T-helper 2 cell treated with Interferon-gamma antibody and Interleukin-4, amounts not matched to agents 5 μg/mL and 100 μg/mL, for 36 hours (primary cell): ENCODE measurements around the gene KDM4B.

Experiments
- DNase-seq: peaks from one replicate; pipeline ENCODE4 v3.0.0; 2021; ENCODE audit warnings: low spot score
- H3K27ac Mint-ChIP-seq: one replicate; pipeline ENCODE4 v1.8.0; 2021; ENCODE audit warnings: mild to moderate bottlenecking, mixed read lengths
- H3K27me3 Mint-ChIP-seq: one replicate; pipeline ENCODE4 v1.8.0; 2021; ENCODE audit warnings: low read depth, mixed read lengths
- H3K36me3 Mint-ChIP-seq: one replicate; pipeline ENCODE4 v1.8.0; 2021; ENCODE audit warnings: low read depth, mixed read lengths
- H3K4me1 Mint-ChIP-seq: one replicate; pipeline ENCODE4 v1.8.0; 2021; ENCODE audit warnings: low read depth, mixed read lengths
- H3K4me3 Mint-ChIP-seq: one replicate; pipeline ENCODE4 v1.8.0; 2022; ENCODE audit warnings: mild to moderate bottlenecking, moderate library complexity, mixed read lengths
- H3K9me3 Mint-ChIP-seq: one replicate; pipeline ENCODE4 v1.8.0; 2021; ENCODE audit warnings: mixed read lengths

Gene KDM4B

DNA sequence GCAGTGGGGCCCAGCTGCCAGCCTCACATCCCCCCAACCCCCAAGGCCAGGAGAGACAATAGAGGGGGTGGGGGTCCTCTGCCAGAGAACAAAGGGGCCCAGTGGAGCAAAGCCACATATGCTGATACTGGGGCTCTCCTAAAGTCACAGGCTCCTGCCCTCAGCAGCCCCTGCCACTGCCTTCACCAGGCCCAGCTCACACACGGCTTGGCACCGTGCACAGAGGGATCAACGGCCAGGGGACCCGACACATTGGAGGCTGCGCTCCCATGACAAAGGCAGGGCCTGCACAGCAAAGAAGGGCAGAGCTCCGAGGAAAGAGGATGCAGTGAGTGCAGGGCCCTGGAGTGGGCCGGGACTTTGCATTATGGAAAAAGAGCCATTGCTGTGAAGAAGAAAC lies 146.4 kb downstream of the KDM4B start:
- Mint-ChIP-seq H3K9me3 (no peaks in the 10 kb centered on the region), H3K4me1 (no peaks in the 10 kb centered on the region), H3K36me3 (peaks cover 21% of the 10 kb centered on the region), H3K27ac (no peak overlapping the region), H3K4me3 (no peak overlapping the region), H3K27me3 (no peaks in the 10 kb centered on the region)
- DNase-seq, result no peak

DNA sequence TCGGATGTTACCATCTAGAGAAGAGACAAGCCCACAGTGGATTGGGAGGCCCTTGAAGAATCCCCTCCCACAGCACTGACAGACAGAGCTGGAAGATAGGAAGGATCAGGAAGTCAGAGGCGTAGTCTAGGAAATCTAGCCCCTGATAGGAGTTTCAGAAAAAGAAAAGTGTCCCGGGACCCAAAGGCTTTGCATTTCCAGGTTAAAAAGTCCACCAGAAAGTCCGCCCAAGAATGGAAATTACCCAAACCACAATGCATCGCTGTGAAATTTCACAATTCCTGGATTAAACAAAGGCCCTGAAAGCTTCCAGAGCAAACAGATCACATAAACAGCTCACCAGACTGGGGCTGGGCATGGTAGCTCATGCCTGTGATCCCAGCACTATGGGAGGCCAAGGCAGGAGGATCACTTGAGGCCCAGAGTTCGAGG lies 146.9 kb downstream of the KDM4B start:
- Mint-ChIP-seq H3K27ac (no peak overlapping the region), H3K36me3 (peaks cover 21% of the 10 kb centered on the region)

DNA sequence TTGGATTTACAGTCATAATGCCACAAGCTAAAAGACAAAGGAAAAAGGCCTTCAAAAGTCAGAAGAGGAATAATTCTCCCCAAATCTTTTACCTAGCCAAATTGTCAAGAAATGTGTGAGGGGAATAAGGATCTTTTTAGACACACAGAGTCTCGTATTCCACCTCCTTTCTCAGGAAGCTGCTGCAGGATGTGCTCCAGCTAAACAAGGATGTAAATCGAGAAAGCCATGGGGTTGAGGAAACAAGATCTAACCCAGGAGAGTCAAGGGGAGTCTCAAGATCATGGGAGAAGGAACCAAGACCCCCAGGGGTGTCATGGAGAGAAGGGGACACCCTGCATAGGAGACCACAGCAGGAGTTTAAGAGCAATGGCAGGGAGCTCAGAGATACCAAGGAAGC lies 147.4 kb downstream of the KDM4B start:
- no peaks in the 10 kb centered on the region for H3K4me1 Mint-ChIP-seq
- H3K27me3 Mint-ChIP-seq, result no peaks in the 10 kb centered on the region
- no peak overlapping the region for H3K27ac Mint-ChIP-seq
- DNase-seq, result no peak
- no peak overlapping the region for H3K4me3 Mint-ChIP-seq
- H3K36me3 Mint-ChIP-seq, result peaks cover 21% of the 10 kb centered on the region
- H3K9me3 Mint-ChIP-seq, result no peaks in the 10 kb centered on the region

More for the DNA sequence above, 146.9 kb downstream of the KDM4B start:
- H3K4me1 Mint-ChIP-seq, result no peaks in the 10 kb centered on the region
- H3K4me3 Mint-ChIP-seq, result no peak overlapping the region
- H3K9me3 Mint-ChIP-seq, result no peaks in the 10 kb centered on the region
- no peaks in the 10 kb centered on the region for H3K27me3 Mint-ChIP-seq
- DNase-seq, result no peak

DNA sequence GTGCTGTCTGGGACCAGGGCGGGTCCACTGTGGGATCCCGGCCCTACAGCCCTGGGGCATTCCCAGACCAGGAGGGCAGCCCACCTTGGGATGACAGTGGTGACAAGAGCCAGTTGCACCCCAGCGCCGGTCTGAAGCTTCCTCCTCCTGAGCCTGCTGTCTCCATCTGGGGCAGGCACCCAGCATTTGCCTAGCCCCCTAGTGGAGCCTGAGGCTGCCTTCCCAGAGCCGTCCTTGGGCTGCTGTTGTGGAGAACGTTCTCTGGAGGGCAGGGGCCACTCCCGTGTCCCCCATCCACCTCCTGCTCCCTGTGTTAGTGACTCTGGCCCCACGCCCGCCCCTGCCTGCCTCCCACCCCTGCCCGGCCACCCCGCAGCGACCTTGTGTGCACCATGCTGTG lies 148.5 kb downstream of the KDM4B start:
- no peaks in the 10 kb centered on the region for H3K9me3 Mint-ChIP-seq
- no peaks in the 10 kb centered on the region for H3K27me3 Mint-ChIP-seq
- no peak overlapping the region for H3K4me3 Mint-ChIP-seq
- H3K27ac Mint-ChIP-seq, result no peak overlapping the region
- DNase-seq, result no peak
- H3K36me3 Mint-ChIP-seq, result peaks cover 17% of the 10 kb centered on the region
- H3K4me1 Mint-ChIP-seq, result no peaks in the 10 kb centered on the region

DNA sequence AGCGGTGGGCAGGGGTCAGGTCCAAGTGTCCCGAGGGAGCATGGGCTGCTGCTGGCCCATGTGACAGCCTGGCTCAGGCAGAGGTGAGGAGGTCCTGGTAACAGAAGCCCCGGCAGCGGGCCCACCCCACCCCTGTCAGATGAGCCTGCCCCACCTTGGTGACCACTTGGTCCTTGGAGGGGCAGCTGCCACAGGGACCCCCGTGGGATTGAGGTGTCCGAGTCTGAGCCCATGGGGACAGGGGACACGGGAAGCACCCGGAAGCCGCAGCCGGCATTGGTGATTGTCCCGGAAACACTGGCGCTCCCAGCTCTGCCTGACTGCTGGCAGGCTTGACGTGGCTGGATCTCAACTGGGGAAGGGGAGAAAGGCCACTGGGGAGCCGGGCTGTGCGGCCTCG lies 149.1 kb downstream of the KDM4B start:
- Mint-ChIP-seq H3K36me3 (peaks cover 16% of the 10 kb centered on the region), H3K4me3 (no peak overlapping the region), H3K9me3 (no peaks in the 10 kb centered on the region), H3K27me3 (no peaks in the 10 kb centered on the region), H3K4me1 (no peaks in the 10 kb centered on the region), H3K27ac (no peak overlapping the region)
- no peak for DNase-seq

DNA sequence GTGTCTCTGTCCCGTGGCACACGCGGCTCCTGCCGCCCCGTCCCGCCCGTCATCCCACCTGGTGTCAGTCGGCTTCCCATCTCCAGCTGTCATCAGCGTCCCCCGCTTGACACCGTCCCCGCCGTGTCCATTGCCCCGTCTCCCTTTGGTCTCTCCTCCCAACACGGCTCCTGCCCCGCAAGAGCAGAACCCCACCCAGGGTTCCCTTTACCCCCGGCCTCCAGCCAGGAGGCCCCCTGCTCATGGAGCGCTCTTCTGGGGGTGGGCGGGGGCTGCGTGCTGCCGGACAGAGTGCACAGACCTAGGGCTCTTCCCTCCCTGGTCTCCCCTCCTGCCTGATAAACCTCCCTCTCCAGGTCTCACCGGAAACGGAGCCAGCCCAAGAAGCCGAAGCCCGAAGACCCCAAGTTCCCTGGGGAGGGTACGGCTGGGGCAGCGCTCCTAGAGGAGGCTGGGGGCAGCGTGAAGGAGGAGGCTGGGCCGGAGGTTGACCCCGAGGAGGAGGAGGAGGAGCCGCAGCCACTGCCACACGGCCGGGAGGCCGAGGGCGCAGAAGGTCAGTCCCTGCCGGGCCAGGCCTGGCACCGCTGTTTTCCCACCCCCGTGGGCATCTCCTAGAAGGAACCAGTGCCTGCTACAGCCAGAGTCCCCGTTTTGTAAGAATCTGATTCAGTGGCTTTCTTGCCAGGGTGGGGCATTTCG lies 150.5 kb downstream of the KDM4B start:
- H3K27me3 Mint-ChIP-seq, result no peaks in the 10 kb centered on the region
- H3K9me3 Mint-ChIP-seq, result no peaks in the 10 kb centered on the region
- H3K27ac Mint-ChIP-seq, result no peak overlapping the region
- H3K36me3 Mint-ChIP-seq, result peaks cover 15% of the 10 kb centered on the region
- H3K4me1 Mint-ChIP-seq, result no peaks in the 10 kb centered on the region
- no peak for DNase-seq
- no peak overlapping the region for H3K4me3 Mint-ChIP-seq

DNA sequence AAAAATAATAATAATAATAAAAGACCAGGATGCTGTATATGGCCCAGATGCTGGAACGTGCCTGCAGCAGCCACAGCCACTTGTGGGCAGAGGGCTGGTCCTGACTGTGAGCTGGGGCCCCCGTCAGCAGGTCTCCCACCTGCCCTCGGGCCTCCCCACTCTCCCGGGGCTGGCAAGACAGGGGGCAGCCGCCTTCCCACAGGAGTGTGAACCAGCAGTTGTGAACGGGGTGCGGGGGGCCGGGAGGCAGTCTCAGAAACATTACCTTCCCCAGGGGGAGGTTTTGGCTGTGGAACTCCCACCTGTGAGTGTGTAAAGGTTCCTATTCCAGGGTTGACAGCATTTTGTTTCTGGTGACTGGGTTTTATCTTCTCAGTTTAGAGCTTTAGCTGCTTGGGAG lies 151.4 kb downstream of the KDM4B start:
- peaks cover 14% of the 10 kb centered on the region for H3K36me3 Mint-ChIP-seq
- H3K4me3 Mint-ChIP-seq, result no peak overlapping the region
- H3K27me3 Mint-ChIP-seq, result no peaks in the 10 kb centered on the region
- no peaks in the 10 kb centered on the region for H3K9me3 Mint-ChIP-seq
- no peak overlapping the region for H3K27ac Mint-ChIP-seq
- DNase-seq, result no peak
- H3K4me1 Mint-ChIP-seq, result no peaks in the 10 kb centered on the region

DNA sequence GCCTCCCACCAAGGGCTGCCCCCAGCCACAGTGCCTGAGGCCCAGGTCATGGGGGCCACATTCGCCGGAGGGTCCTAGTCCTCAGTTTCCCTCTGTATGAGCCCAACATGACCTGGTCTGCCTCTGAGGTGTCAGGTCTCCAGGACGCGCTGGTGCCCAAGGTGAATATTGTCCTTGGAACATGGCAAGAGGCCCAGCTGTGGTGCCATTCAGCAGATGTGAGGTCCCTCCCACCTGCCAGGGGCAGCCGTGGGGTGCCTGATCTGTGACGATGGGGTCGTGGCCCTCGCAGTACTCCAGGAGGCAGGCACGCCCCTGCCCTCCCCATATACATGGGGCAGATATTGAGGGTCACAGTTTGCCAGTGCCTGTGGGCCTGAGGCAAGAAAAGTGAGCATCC lies 151.9 kb downstream of the KDM4B start:
- H3K4me1 Mint-ChIP-seq, result no peaks in the 10 kb centered on the region
- H3K4me3 Mint-ChIP-seq, result no peak overlapping the region
- DNase-seq, result no peak
- no peak overlapping the region for H3K27ac Mint-ChIP-seq
- no peaks in the 10 kb centered on the region for H3K9me3 Mint-ChIP-seq
- peaks cover 9% of the 10 kb centered on the region for H3K36me3 Mint-ChIP-seq
- H3K27me3 Mint-ChIP-seq, result no peaks in the 10 kb centered on the region

DNA sequence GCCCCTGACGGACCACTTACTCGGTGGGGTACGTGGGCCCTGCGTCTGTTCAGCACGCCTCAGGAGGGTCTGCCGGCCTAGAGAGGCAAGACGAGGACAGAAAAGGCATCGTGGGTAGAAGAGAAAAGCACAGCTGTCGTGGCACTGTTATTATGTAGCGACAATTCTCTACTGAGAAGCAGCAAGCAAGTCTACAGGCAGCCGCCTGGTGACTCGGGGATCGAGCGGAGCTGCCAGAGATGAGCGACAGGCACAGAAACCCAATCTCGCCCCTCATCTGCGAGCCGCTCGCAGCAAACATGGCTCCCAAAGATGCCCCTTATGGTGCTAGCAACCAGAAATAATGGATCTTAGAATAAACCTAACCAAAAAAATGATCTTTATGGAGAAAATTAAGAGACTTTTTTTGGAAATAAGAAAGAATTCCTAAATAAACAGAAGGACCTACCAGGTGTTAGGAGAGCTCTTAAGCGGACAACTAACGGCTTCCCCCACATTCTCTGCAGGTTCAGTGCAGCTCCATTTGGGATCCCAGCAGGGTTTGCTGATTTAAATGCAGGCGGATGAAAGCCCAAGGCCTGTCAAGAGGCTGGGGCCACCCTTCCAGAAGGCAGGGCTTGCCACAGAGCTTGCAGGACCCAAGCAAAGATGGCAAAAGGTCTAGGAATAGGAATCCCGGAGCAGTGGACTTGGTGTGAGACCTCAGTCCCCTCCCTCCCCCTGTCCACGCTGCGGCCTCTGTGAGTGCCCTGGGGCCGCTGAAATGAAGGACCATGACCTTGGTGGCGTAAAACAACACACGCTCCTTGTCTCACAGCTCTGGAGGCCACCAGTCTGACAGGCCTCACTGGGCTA lies 152.6 kb downstream of the KDM4B start:
- DNase-seq, result no peak
- H3K27ac Mint-ChIP-seq, result no peak overlapping the region
- no peaks in the 10 kb centered on the region for H3K9me3 Mint-ChIP-seq
- H3K4me1 Mint-ChIP-seq, result no peaks in the 10 kb centered on the region
- H3K36me3 Mint-ChIP-seq, result peaks cover 4% of the 10 kb centered on the region
- no peaks in the 10 kb centered on the region for H3K27me3 Mint-ChIP-seq
- no peak overlapping the region for H3K4me3 Mint-ChIP-seq

DNA sequence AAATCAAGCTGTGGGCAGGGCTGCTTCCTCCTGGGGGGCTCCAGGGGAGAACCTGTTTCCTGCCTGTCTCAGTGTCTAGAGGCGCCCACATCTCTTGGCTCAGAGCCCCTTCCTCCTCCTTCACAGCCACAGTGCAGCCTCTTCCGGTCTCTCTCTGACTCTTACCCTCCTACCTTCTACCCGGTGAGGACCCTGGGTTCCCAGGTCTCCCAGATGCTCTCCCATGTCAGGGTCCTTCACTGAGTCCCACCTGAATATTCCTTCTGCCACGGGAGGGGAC lies 153.1 kb downstream of the KDM4B start:
- Mint-ChIP-seq H3K36me3 (peaks cover 2% of the 10 kb centered on the region), H3K27ac (no peak overlapping the region), H3K4me3 (no peak overlapping the region), H3K9me3 (no peaks in the 10 kb centered on the region), H3K4me1 (no peaks in the 10 kb centered on the region), H3K27me3 (no peaks in the 10 kb centered on the region)
- no peak for DNase-seq

DNA sequence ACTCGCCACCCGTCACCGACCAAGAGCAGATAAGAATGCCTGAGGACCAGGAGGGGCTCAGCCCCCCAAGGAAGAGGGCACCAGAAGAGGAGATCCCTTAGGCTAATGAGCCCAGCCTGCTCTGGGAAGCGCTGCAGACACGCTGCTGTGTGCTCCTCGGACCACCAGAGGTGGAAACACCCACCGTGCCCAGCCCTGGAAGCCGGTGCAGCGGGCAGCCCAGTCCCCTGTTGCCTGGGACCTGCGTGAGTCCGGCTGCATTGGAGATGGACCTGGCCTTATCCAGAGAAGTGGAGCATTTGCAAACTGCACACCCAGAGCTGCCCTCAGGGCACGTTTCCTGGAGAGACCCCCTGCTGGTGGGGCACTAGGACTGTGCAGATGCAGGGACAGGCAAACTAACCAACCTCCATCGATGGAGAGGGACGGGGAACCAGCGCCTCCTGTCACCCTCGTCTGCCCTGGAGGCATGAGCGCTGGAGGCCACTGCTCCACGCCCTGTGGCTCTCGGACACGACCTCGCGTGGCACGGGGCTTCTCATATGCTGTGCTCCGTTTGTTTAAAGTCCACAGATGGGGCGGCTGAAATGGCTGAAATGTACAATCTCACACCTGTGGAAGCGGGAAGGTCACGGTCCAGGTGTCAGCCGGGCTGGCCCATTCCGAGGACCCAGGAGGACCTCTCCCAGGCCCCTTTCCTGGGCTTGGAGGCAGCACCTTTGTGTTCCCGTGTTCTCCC lies 153.9 kb downstream of the KDM4B start:
- Mint-ChIP-seq H3K27ac (no peak overlapping the region), H3K36me3 (peaks cover 2% of the 10 kb centered on the region), H3K9me3 (no peaks in the 10 kb centered on the region), H3K4me1 (no peaks in the 10 kb centered on the region), H3K27me3 (no peaks in the 10 kb centered on the region), H3K4me3 (no peak overlapping the region)
- DNase-seq, result no peak

DNA sequence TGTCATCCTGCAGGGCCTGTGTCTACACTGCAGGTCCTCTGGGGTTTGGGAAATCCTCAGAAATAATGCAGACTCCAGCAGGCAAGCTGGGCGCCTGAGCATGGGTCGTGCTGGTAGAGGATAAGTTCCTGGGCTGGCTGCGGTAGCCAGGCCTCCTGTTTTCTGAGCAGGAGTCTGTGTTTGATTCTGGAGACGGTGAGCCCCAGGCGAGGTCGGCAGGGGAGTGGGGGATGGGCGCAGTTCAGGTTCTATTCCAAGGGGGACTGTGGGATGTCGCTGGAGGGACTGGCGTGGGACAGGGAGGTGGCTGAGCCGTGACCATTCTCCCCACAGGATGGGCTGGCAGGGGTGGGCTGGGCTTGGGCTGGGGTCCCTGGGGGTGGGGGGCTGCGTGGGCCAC lies 154.7 kb downstream of the KDM4B start:
- no peak for DNase-seq
- Mint-ChIP-seq H3K4me3 (no peak overlapping the region), H3K27me3 (no peaks in the 10 kb centered on the region), H3K27ac (no peak overlapping the region), H3K4me1 (no peaks in the 10 kb centered on the region), H3K36me3 (peaks cover 2% of the 10 kb centered on the region), H3K9me3 (no peaks in the 10 kb centered on the region)

DNA sequence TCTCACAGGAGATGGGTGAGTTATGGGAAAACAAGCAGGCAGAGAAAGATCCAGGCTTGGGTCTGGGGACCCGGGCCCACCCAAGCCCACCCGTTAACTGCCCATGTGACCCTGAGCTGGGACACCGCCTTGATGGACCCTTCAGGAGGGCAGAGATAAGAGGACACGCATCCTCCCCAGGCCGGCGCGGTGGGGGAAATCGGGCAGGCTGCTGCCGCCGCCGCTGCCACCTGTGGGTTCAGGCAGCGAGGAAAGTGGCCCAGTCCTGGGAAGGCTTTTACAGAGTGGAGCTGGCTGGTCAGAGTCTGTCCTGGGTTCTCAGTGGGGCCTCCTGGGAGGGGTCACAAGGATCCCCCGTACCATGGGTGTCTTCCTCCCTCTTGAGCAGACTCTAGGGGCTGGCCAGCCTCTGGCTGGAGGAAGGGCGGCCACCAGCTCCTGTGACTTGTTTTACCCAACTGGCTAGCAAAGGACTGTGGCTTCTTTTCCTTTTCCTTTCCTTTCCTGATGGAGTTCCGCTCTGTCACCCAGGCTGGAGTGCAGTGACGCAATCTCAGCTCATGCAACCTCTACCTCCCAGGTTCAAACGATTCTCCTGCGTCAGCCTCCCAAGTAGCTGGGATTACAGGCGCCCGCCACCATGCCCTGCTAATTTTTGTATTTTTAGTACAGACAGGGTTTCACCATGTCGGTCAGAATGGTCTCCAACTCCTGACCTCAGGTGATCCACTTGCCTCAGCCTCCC lies 155.4 kb downstream of the KDM4B start:
- DNase-seq, result no peak
- H3K9me3 Mint-ChIP-seq, result no peaks in the 10 kb centered on the region
- no peaks in the 10 kb centered on the region for H3K4me1 Mint-ChIP-seq
- H3K36me3 Mint-ChIP-seq, result peaks cover 2% of the 10 kb centered on the region
- H3K4me3 Mint-ChIP-seq, result no peak overlapping the region
- H3K27ac Mint-ChIP-seq, result no peak overlapping the region
- H3K27me3 Mint-ChIP-seq, result no peaks in the 10 kb centered on the region

DNA sequence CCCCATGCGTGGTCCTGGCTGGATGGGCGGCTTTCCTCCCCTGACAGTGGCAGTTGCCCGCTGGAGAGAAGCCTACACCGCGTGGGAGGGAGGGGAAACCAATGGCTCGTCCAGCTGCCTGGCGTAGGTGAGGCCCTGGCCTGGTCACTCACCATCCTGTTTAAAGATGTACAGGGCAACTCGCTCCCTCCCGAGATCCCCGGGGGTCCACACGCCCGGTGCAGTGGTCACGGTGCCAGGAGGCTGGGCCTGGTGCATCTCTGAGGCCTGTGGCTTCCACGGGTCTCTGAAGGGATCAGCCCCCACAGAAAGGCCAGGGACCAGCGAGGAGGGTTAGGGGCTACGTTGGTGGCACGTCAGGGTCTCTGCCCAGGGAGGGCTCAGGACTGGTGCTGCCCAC lies 156.5 kb downstream of the KDM4B start:
- Mint-ChIP-seq H3K9me3 (no peaks in the 10 kb centered on the region), H3K36me3 (peaks cover 2% of the 10 kb centered on the region), H3K4me3 (no peak overlapping the region), H3K4me1 (no peaks in the 10 kb centered on the region), H3K27me3 (no peaks in the 10 kb centered on the region), H3K27ac (no peak overlapping the region)
- DNase-seq, result no peak
